SJSA1 (cell line): ENCODE measurements around the gene ARNT2. TPM values are rescaled to one million over a fixed set of nuclear protein-coding genes. Genes with fewer than 3 reads are reported as not detected.
"Not testable (repeated sequence)": the region's sequence is repeated elsewhere in the genome, so short reads cannot be mapped to it uniquely, and the experiment has no call there.

ENCODE experiments used
- DNase-seq, 2 experiments: peaks; one replicate each; pipeline ENCODE4 v3.0.0-alpha.2; 2015 to 2020; ENCODE audit warnings: low spot score in 2 of 2, low read depth in 1 of 2
- H3K27ac ChIP-seq: fragments of 250-450 bp; sonication (Bioruptor Pico); 2 replicates; pipeline ENCODE4 v1.5.1; 2020; ENCODE audit warnings: mild to moderate bottlenecking, moderate library complexity
- H3K27me3 ChIP-seq: fragments of 250-450 bp; sonication (Bioruptor Pico); replicated peaks from 2 replicates; pipeline ENCODE4 v1.5.1; 2020; ENCODE audit warnings: mild to moderate bottlenecking, moderate library complexity
- H3K36me3 ChIP-seq: fragments of 250-450 bp; sonication (Bioruptor Pico); 2 replicates; pipeline ENCODE4 v1.5.1; 2020; ENCODE audit warnings: mild to moderate bottlenecking
- H3K4me1 ChIP-seq: fragments of 250-450 bp; sonication (Bioruptor Pico); replicated peaks from 2 replicates; pipeline ENCODE4 v1.6.1; 2021; ENCODE audit warnings: mild to moderate bottlenecking
- H3K4me3 ChIP-seq: fragments of 250-450 bp; sonication (Bioruptor Pico); 2 replicates; pipeline ENCODE4 v1.5.1; 2020; ENCODE audit warnings: mild to moderate bottlenecking
- H3K9me3 ChIP-seq: fragments of 250-450 bp; sonication (Bioruptor Pico); replicated peaks from 2 replicates; pipeline ENCODE4 v1.5.1; 2020; ENCODE audit warnings: mild to moderate bottlenecking
- total RNA-seq: library from RNA; depleted of rRNA; stranded (reverse); fragments of >200 nt; shearing (Covaris generic); gene quantifications from 2 replicates; pipeline ENCODE4 v1.2.3, GENCODE V29; 2014; rRNA removed

The ARNT2 gene
- total RNA-seq, 1 experiment from 2014 or later, result 7.1 TPM

GRCh38 chr15:80638553-80639167 is 234.5 kb downstream of the ARNT2 start:
- Histone ChIP-seq H3K27ac (no peak overlapping the region), H3K4me1 (no peaks in the 10 kb centered on the region), H3K27me3 (no peaks in the 10 kb centered on the region), H3K36me3 (no peaks in the 10 kb centered on the region), H3K9me3 (no peaks in the 10 kb centered on the region), H3K4me3 (no peak overlapping the region)
- DNase-seq, result no peak

- H3K9me3 ChIP-seq, result no peaks in the 10 kb centered on the region
- no peak for DNase-seq
- H3K27me3 ChIP-seq, result no peaks in the 10 kb centered on the region
- H3K4me1 ChIP-seq, result no peaks in the 10 kb centered on the region
- H3K27ac ChIP-seq, result no peak overlapping the region
- H3K4me3 ChIP-seq, result no peak overlapping the region
- no peaks in the 10 kb centered on the region for H3K36me3 ChIP-seq
Observed at GRCh38 chr15:80639168-80639555, 235.0 kb downstream of the ARNT2 start.

GRCh38 chr15:80640531-80641121 is 236.4 kb downstream of the ARNT2 start:
- Histone ChIP-seq H3K27ac (no peak overlapping the region), H3K27me3 (no peaks in the 10 kb centered on the region), H3K4me1 (peaks cover 5% of the 10 kb centered on the region; the same call in 1 of the 2 replicates), H3K36me3 (no peaks in the 10 kb centered on the region), H3K4me3 (no peak overlapping the region), H3K9me3 (no peaks in the 10 kb centered on the region)
- no peak for DNase-seq

- Histone ChIP-seq H3K4me1 (peaks cover 11% of the 10 kb centered on the region; the same call in 1 of the 2 replicates), H3K27me3 (no peaks in the 10 kb centered on the region), H3K4me3 (no peak overlapping the region), H3K36me3 (no peaks in the 10 kb centered on the region), H3K9me3 (no peaks in the 10 kb centered on the region), H3K27ac (no peak overlapping the region)
- no peak for DNase-seq
Observed at GRCh38 chr15:80641384-80641783, 237.2 kb downstream of the ARNT2 start.

- Histone ChIP-seq H3K27ac (no peak overlapping the region), H3K27me3 (no peaks in the 10 kb centered on the region), H3K4me3 (no peak overlapping the region), H3K36me3 (no peaks in the 10 kb centered on the region), H3K4me1 (peaks cover 12% of the 10 kb centered on the region; the same call in 1 of the 2 replicates), H3K9me3 (no peaks in the 10 kb centered on the region)
- DNase-seq, result no peak
Observed at GRCh38 chr15:80643431-80643951, 239.3 kb downstream of the ARNT2 start.

- peak in 1 of 2 experiments; percentile 48 for DNase-seq
- Histone ChIP-seq H3K4me3 (no peak overlapping the region), H3K27ac (no peak overlapping the region; the same call in 1 of the 2 replicates)
Observed at GRCh38 chr15:80645494-80646065, 241.4 kb downstream of the ARNT2 start.

GRCh38 chr15:80647424-80647823 is 243.2 kb downstream of the ARNT2 start:
- not testable (repeated sequence) for H3K4me3 ChIP-seq, H3K27ac ChIP-seq, H3K9me3 ChIP-seq, H3K27me3 ChIP-seq, DNase-seq, H3K36me3 ChIP-seq
- H3K4me1 ChIP-seq, result peaks cover 12% of the 10 kb centered on the region; the same call in 1 of the 2 replicates

More at GRCh38 chr15:80645494-80646065, 241.4 kb downstream of the ARNT2 start:
- Histone ChIP-seq H3K4me1 (peaks cover 12% of the 10 kb centered on the region; the same call in 1 of the 2 replicates), H3K9me3 (no peaks in the 10 kb centered on the region), H3K27me3 (no peaks in the 10 kb centered on the region), H3K36me3 (no peaks in the 10 kb centered on the region)

Other genes starting within 250 kb of the ARNT2 start
- gene CTXND1, start 152.2 kb upstream of the ARNT2 start, total RNA-seq, result not detected in 2 replicates